Epidermal melanocyte (primary cell): Measurements from ENCODE around the gene IKZF3.
"Not testable (repeated sequence)": the region's sequence is repeated elsewhere in the genome, so short reads cannot be mapped to it uniquely, and the experiment has no call there.

Source experiments
- DNase-seq: peaks from one replicate; pipeline ENCODE4 v3.0.0; 2011; ENCODE audit warnings: low spot score; ENCODE audit not compliant: insufficient read length

The IKZF3 gene

DNA sequence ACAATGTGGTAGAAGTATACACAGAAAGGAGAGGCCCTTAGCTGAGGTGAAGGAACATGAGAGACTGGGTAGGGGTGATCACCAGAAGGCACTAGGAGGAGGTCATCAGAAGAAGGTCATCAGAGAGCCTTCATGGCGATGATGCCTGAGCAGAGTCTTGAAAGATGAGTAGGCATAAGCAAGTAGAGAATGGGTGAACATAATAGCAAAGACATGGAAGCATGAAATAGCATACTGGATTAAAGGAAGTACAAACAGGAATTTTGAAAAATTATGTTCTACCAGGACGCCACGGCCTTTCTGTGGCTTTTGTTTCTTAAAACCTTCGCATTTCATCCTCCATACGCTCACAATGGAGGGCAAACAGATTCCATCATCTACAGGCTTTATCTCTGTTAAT is 2.9 kb downstream of the IKZF3 start:
- no peak for DNase-seq

- not testable (repeated sequence) for DNase-seq
These were observed 8.0 kb downstream of the IKZF3 start for GRCh38 chr17:39855911-39856649.

GRCh38 chr17:39854909-39855308 is 9.2 kb downstream of the IKZF3 start:
- DNase-seq: no peak

GRCh38 chr17:39852239-39852638 is 11.9 kb downstream of the IKZF3 start:
- DNase-seq: no peak

GRCh38 chr17:39850186-39850585 is 13.9 kb downstream of the IKZF3 start:
- DNase-seq: not testable (repeated sequence)

DNA sequence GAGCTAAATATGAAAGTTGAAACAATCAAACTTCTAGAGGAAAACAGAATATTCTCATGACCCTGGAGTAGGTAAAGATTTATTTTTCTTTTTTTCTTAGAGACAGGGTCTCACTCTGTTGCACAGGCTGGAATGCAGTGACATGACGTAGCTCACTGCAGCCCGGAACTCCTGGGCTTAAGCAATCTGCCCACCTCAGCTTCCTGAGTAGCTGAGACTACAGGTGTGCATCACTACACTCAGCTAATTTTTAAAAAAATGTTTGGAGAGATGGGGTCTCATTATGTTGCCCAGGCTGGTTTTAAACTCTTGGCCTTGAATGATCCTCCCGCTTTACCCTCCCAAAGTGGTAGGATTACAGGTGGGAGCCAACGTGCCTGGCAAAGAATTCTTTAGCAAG is 15.5 kb downstream of the IKZF3 start:
- no peak for DNase-seq

DNA sequence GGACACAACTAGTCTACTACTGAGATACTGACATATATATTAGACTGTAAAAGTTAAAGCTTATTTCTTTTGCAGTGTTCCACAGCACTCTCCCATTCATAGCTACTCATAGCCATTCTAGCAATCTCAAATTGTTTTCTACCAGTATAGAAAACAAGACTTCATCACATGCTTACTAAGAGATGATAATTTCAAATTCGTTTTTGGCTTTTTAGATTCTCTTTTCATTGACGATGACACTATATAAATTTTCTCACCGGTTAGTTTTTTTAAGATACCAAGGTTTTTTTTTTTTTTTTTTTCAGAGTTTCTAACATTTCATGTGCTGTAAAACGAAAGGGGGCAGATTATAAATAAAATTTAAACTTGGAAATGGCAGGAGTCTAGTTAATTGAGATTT is 17.9 kb downstream of the IKZF3 start:
- no peak for DNase-seq

GRCh38 chr17:39845052-39845846 is 18.9 kb downstream of the IKZF3 start:
- no peak for DNase-seq

DNA sequence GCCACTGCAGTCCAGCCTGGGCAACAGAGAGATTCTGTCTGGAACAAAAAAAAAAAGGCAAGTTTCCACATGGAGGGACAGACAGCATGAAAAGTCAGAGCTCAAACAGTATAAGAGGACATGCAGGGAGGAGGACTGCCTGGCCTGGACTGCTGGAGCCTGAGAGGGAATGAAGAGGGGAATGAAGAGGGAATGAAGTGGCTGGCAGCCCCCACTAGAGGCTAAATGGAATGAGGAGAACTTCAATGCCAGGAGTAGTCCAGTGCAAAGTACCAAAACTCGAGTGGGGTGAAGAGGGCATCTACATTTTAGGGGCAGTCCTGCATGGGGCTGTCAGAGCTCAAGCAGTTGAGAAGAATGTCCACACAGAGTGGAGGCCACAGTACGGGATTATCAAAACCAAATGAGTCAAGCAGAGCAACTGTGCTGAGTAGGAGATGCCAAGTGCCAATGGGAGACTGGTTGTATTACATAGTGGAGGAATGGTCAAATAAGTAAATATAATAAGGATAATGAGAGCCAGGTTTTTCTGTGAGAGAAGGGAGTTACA is 22.9 kb downstream of the IKZF3 start:
- no peak for DNase-seq

DNA sequence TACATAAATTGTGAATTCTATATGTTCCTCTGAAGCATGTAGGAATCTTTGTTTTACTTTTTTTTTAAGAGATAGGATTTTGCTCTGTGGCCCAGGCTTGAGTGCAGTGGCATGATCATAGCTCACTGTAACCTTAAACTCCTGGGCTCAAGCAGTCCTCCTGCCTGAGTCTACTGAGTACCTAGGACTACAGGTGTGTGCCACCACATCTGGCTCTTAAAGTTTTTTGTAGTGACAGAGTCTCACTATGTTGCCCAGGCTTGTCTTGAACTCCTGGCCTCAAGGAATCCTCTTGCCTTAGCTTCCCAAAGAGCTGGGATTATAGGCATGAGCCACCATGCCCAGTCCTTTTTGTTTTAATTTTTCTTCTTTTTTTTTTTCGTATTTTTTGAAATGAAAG is 25.3 kb downstream of the IKZF3 start:
- no peak for DNase-seq

DNA sequence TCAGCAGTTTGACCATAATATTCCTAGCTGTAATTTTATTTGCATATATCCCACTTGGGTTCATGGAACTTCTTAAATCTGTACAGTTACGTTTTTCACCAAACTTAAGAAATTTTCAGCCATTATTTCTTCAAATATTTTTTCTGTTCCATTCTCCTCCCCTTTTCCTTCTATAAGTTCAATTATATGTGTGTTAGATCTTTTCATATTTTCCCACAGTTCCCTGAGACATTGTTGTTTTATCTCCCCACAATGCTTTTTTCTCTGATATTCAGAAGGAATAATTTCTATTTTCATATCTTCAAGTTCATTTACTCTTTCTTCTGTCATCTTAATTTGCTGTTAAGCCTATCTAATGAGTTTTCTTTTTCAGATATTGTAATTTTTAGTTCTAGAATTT is 26.1 kb downstream of the IKZF3 start:
- DNase-seq: no peak

- no peak for DNase-seq
These were observed 28.0 kb downstream of the IKZF3 start for GRCh38 chr17:39836117-39836516.

- DNase-seq: no peak
These were observed 28.9 kb downstream of the IKZF3 start for GRCh38 chr17:39835038-39835786.

DNA sequence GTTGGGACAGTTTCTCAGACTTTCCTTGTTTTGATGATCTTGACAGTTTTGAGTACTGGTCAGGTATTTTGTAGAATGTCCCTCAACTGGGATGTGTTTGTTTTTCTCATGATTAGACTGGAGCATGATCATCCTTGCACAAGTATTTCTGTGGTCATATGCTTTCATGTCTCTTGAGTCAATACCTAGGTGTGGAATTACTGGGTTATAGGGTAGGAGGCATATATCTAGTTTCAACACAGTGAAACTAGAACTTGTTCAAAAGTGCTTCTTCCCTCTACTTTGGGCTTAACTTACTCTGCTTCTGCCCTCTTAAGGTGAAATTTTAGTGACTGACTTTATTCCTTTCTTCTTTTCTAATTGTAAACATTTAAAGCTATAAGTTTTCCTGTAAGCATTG is 30.1 kb downstream of the IKZF3 start:
- DNase-seq: no peak

GRCh38 chr17:39831588-39831987 is 32.5 kb downstream of the IKZF3 start:
- no peak for DNase-seq

DNA sequence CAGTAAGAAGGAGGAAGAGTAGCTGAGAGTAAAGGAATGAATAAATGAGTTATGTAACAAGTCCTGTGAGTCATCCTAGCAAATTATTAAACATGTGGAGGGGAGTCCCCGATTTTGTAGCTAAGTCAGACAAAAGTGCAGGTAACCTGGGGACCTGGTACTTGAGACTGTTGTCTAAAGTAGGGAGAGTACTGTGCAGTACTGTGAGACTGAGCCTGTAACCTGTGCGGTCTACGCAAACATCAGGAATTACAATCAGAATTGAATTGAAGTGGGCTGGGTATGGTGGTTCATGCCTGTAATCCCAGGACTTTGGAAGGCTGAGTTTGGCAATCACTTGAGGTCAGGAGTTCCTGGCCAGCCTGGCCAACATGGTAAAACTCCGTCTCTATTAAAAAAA is 35.7 kb downstream of the IKZF3 start:
- DNase-seq: no peak

- no peak for DNase-seq
These were observed 37.8 kb downstream of the IKZF3 start for GRCh38 chr17:39826334-39826733.

GRCh38 chr17:39823407-39824054 is 40.6 kb downstream of the IKZF3 start:
- no peak for DNase-seq

GRCh38 chr17:39822051-39822451 is 42.1 kb downstream of the IKZF3 start:
- DNase-seq: no peak

DNA sequence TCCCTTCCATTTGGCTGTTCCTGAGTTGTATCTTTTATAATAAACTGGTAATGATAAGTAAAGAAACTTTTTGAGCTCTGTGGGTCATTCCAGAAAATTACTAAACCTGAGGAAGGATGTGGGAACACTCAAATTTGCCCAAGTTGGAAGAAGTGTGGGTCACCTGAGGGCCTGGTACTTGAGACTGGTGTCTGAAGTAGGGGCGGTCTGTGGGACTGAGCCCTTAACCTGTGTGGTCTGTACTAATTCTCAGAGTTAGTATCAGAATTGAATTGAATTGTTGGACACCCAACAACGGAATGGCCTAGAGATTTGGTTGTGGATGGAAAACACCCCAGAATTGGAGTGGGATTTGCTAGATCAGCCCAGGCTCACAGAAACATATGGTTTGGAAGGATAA is 43.1 kb downstream of the IKZF3 start:
- DNase-seq: no peak

GRCh38 chr17:39820541-39820940 is 43.6 kb downstream of the IKZF3 start:
- DNase-seq: no peak
